ENCODE data around the gene GDF10.

DNA sequence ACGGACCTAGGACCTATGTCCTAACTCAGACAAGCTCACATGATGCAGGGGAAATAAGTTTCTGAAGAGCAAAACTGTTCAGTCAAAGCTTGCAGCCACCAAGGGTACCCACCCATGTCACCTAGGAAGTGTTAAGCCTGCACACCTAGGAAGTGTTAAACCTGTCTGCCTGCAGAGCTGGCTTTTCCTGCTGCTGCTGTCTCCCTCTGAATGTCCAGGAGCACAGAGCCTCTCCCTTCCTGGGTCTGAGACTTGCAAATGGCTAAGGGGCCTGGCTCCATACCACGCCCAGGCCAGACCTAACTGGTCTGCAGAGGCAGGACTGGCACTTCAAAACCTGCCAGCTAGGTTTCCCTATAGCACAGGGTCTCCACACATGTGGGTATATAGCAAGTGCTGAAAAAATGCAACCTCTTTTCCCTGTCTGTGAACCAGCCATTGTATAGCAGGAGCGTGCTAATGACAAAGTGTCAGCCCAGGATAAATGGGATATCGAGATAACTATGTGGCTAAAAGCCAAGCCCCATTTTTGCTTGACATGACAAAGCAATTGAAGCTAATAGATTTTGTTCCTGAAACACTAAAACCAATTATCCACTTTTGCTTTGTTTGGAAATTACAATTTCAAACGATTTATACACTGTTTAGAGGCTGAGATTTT, 23.8 kb downstream of the GDF10 start:
- no peak for TF ChIP-seq EZH2 (IDR thresholded peaks at IDR 0.05; ENCODE audit: low read depth, low read length, severe bottlenecking)
- no peak for TF ChIP-seq RBBP5 (IDR thresholded peaks at IDR 0.05; ENCODE audit: borderline replicate concordance, low read depth, low read length)
- TF ChIP-seq, protein P1, sequence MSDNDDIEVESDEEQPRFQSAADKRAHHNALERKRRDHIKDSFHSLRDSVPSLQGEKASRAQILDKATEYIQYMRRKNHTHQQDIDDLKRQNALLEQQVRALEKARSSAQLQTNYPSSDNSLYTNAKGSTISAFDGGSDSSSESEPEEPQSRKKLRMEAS (IDR thresholded peaks at IDR 0.05): no peak
- TF ChIP-seq SP1 (IDR thresholded peaks at IDR 0.05; ENCODE audit: low read depth, low read length): no peak
- TF ChIP-seq, protein P2, sequence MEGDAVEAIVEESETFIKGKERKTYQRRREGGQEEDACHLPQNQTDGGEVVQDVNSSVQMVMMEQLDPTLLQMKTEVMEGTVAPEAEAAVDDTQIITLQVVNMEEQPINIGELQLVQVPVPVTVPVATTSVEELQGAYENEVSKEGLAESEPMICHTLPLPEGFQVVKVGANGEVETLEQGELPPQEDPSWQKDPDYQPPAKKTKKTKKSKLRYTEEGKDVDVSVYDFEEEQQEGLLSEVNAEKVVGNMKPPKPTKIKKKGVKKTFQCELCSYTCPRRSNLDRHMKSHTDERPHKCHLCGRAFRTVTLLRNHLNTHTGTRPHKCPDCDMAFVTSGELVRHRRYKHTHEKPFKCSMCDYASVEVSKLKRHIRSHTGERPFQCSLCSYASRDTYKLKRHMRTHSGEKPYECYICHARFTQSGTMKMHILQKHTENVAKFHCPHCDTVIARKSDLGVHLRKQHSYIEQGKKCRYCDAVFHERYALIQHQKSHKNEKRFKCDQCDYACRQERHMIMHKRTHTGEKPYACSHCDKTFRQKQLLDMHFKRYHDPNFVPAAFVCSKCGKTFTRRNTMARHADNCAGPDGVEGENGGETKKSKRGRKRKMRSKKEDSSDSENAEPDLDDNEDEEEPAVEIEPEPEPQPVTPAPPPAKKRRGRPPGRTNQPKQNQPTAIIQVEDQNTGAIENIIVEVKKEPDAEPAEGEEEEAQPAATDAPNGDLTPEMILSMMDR (IDR thresholded peaks at IDR 0.05; ENCODE audit: control extremely low read depth in 1 of 3, insufficient read depth in 1 of 3, low read depth in 1 of 3, low read length in 3 of 3): no peak
- no peak for TF ChIP-seq TAF1 (IDR thresholded peaks at IDR 0.05; ENCODE audit: low read depth, low read length)
- no peak for TF ChIP-seq ZNF274 (IDR thresholded peaks at IDR 0.05; ENCODE audit: borderline replicate concordance, extremely low read depth, low read length)
- TF ChIP-seq SP4 (IDR thresholded peaks at IDR 0.05; ENCODE audit: low read length): no peak
- TF ChIP-seq, protein P3, sequence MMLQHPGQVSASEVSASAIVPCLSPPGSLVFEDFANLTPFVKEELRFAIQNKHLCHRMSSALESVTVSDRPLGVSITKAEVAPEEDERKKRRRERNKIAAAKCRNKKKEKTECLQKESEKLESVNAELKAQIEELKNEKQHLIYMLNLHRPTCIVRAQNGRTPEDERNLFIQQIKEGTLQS (IDR thresholded peaks at IDR 0.05; ENCODE audit: insufficient read depth, low read depth, low read length): no peak
- no peak for TF ChIP-seq POLR2A (IDR thresholded peaks at IDR 0.05; ENCODE audit: control extremely low read depth in 1 of 2, low read depth in 2 of 2, low read length in 2 of 2)
- TF ChIP-seq EP300 (IDR thresholded peaks at IDR 0.05; ENCODE audit: borderline replicate concordance in 1 of 2, low read depth in 2 of 2, low read length in 2 of 2): no peak
- no peak for TF ChIP-seq YY1 (IDR thresholded peaks at IDR 0.05; ENCODE audit: low read depth, low read length)
